ENCODE results near the gene ABCB8.

The ABCB8 gene

DNA sequence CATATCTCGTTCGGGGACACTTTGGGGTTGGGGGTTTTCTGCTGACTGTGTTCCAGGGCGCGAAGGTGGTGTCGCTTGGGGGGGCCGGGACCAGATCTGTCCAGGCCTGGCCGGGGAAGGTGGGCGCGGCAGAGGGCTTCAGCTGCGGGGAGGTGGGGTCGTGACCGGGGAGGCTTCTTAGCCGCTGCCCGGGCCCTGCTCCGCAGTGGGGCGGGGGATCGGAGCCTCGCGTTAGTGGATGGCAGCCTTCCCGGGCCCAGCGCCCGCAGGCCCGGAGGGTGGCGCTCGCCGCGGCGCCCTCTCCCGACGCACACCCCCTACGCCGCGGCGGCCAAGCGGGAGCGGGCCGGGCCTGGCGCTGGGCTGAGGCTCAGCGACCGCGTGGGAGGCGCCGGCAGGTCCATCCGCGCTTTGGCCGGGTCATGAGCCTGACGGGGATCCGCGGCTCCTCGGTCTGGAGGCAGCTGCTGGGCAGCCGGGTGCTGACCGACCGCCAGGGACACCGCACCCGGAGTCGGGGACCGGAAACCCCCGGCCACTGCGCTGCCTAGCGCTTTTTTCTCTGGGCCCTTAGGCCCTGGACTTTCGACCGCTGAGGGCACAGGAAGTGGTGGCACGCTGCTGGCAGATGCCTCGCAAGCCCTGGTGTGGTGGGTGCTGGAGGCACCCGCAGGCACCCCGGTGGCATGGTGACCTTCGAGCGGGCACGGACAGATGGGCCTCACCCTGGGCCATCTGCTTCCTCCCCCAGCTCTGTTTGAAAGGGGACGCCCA, 59.2 kb downstream of the ABCB8 start:
- DNase-seq (ENCODE audit: low read depth) = no peak

DNA sequence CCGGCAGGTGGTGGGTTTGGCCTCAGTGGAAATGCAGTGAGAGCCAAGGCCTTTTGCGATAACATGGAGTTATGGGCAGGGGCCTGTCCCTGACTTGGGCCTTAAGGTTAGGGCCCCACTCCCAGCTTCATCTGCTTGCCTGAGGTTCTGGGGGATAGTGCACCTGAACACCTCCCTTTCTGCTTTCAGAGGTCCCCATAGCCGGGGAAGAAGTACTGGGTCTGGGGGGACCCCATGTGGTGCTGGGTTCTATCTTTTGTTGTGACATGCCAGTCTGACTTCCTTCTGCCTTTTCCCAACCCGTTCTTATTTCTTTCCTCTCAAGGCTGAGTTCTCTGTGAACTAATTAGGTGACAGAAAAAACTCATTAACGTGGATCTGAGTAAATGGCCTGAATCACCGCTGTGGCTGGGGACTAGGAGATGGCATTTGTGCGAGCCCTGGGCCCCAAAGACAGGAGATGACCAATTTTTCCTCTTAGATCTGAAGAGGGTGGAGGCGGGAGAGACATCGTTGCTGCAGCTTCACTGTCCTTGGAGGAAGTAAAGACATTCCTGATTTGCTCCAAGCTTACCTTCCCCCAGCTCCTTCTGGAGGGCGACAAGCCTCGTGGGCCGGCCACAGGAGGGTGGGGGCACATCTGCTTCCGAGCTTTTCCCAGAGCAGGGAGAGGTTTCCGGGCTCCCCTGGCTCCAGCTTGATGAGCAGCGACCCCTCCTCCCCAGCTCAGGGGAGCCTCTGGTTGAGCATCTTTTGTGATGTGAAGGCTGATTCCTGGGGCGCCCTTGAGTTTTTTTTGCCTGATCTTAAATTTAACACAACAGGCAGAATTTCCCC, 60.0 kb downstream of the ABCB8 start:
- DNase-seq (ENCODE audit: low read depth) = no peak

DNA sequence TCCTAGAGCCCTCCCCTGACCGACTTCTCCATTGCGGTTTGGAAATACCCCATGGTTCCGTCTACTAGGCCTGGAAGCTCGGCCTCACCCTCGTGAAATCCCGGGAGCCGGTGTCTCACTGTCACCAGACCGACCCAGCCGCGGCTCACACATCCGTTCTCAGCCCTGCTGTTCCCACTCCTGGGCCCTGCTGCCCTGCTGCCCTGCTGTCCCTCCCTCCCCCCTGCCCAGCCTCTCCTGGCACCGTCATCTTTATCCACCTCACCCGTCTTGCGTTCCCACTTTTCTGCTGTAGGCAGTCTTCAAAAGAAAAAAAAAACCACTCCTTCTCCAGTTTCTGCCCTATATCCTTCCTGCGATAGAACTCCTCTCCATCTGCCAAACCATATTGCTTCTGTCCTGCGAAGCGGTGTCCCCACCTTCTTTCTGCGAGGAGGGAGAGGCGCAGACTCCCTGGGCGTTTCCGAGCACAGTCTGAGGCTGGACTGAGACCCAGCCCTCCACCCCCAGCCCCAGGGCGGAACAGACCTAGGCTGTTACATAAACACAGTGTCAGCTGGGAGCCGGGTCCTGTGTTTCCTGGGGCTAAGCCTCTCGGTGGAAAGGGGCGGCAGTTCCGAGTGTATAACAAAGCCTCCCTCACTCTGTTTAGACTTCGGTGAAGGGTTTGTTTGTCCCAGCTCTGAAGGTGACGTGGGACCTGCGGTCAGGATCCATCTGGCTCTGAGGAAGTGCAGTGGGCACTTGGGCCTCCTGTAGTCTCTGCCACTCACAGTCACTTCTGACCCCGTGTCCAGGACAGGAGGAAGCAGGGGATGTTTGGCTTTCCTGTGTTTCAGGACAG, 60.8 kb downstream of the ABCB8 start:
- no peak for DNase-seq (ENCODE audit: low read depth)

DNA sequence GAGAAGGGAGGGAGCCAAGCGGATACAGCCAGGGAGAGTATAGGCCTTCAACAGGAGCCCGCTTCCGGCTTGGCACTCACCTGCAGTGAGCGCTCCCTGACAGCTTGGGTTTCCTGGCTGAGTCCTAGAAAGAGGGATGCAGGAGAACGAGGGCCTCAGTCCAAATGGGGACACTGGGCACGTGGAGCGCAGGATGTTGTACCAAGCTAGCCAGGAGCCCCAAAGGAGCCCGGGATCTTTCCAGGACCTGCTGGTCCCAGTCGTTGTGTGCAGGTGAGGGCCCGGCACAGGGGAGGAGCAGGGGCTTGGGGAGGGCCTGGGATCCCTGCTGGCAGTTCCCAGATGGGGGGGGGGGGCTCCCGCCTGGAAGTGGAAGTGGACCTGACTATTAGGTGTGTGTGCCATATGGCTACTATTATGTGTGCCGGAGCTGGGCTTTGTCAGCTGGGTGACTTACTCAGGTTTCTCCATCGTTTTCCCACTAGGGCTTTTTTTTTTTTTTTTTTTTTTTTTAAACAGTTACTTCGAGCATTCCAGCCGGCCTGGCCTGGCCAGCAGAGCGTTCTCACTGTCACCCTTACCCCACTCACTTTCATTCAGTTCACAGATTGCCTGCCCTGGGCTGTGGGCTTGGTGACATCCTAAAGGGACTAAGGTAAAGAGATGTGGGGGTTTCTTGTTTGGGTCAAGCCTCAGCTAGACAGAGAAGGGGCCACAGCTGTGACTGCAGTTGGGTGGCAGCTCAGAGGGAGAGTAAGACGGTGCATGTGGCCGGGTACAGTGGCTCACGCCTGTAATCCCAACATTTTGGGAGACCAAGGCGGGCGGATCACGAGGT, 61.9 kb downstream of the ABCB8 start:
- DNase-seq (ENCODE audit: low read depth) = no peak

DNA sequence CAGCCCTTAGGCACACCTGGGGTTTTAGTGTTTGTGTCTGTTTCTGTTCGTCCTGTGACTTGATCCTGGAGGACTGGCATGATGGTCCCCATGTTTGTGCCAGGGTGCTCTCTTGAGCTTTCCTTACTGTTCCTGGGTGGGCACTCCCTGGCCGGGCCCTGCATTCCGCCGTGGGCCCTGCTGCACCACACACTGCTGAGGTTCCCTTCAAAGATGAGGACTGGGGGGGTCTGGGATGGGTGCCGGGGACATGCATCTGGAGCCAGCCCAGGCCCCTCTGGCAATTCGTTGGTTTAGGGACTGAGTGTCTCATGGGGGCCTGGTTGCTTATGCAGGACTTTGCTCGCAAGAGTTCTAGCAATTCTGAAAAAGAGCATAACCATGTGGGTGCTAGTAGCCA, 62.8 kb downstream of the ABCB8 start:
- DNase-seq (ENCODE audit: low read depth) = no peak

DNA sequence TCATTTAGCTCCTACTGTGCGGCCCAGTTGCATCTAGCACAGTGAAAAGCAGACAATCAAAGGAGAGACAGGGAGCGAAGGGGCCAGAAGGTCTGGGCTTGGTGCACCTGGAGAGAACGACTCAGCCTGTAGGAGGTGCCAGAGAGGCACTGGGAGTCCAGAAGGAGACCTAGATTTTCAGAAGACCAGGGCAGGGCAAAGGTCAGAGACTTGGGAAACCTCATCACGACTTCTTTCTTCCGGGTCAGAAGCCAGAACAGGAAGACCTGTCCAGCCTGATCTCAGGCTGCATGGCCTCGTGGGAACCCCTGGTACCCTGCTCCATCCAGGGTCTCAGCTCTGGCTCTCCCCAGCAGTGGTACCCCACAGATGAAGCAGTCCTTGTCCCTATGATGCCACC, 63.2 kb downstream of the ABCB8 start:
- no peak for DNase-seq (ENCODE audit: low read depth)

DNA sequence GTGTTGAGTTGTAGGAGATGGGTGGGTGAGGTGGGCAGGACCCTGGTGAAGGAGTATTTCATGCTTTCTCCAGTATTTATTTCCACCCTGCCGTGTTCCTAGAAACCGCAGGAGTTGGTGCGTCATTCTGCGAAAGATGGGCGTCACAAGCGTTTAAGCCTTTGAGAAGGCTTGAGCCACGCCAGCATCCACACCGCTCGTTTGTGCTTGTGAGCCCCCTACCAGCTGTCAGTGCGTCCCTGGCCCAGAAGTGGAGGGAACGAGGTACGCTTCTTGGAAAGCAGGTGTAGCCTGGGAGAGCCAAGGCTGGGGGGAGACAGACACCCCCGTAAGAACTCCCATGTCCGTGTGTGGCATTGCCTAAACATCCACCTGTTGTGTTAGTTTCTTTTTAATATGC, 63.7 kb downstream of the ABCB8 start:
- no peak for DNase-seq (ENCODE audit: low read depth)

DNA sequence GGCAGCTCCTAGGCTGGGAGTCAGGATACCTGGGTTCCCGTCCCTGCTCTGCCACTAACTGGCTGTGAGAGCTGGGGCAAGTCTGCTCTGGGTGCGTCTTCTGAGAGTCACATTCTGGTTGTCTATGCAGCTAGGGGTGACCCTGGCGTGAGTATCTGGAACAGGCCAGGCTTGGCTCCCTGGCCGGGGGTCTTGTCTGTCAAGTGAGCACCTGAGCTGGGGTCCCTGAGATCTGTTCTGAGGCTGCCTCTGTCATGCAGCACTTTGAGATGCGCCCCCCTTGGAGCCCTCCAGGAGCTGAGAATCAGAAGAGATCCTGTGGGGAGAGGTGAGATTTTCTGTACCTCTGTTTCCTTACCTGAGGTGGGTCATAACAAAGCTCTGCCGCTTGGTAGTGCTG, 65.5 kb downstream of the ABCB8 start:
- DNase-seq (ENCODE audit: low read depth) = no peak

DNA sequence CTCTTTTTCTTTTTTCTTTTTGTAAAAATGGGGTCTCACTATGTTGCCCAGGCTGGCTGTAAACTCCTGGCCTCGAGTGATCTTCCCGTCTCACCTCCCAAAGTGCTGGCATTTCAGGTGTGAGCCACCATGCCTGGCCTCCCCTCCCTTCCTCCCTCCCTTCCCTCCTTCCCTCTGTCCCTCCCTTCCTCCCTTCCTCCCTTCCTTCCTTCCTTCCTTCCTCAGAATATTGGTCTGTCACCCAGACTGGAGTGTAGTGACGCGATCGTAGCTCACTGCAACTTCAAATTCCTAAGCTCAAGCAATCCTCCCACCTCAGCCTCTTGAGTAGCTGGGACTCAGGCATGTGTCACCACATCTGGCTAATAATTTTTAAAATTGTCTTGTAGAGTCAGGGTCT, 66.4 kb downstream of the ABCB8 start:
- DNase-seq (ENCODE audit: low read depth) = no peak

DNA sequence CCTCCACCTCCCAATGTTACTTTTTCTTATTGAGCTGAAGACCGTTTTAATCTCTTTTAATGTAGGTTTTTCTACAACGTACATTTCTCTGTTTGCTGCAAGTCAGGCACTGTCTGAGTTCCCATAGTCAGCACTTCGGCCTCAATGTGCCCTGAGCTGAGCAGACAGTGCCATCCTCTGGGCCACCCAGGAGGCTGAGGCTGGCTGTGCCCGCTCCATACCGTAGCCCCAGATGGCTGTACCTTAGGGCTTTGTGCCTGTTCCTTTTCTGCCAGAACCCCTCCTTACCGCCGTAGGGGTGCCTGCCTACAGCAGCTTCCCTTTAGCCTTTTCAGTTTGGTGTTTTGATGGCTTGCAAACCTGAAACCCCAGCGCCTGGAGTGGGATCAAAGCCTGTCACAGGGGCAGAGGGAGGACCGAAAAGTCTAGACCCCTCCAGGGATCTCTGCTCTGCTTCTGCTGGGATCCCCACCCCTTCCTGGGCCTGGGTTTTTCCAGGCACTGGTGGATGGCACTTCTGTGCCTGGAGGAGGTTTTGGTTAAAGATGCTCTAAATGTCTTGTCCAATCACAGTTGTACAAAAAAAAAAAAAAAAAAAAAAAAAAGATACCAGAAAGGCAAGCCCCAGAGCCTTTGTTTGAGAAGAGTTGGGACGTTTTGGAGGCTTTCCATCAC, 67.0 kb downstream of the ABCB8 start:
- DNase-seq (ENCODE audit: low read depth) = no peak

DNA sequence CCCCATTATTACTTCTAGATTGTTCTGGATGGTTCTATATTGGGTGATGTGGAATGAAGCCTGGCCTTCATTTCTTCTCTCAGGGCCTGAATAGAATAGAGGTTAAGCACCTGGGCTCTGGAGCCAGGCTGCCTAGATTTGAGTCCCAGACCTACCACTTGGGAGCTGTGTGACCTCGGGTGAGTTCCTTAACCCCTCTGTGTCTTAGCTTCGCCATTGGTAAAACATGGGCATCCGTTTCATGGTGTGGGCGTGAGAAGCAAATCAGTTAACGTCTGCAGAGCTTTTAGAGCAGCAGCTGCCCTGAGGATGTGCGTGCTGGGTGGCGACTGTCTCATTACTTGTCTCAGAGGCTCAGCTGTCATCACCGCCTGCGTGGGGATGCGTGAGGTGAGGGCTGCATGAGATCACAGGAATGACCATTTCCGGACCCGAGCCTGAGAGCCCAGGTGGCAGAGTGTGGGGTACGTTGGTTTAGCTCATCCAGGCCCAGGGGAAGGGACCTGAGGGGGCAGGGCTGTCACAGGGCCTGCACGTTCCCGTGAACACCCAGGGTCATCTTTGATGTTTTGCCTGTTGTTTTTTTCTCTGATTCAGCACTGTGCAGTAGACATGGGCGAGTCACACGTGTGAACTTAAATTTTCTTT, 67.7 kb downstream of the ABCB8 start:
- DNase-seq (ENCODE audit: low read depth) = no peak
